ENCODE data around the gene AUTS2.

AUTS2 gene

GRCh38 chr7:70494225-70495032 is 896.2 kb downstream of the AUTS2 start:
- no peaks in the 10 kb centered on the region for H3K36me3 Mint-ChIP-seq (ENCODE audit: low read depth)
- no peak for DNase-seq (ENCODE audit: low spot score)
- no peaks in the 10 kb centered on the region for H3K4me1 Mint-ChIP-seq (ENCODE audit: low read depth)
- H3K9me3 Mint-ChIP-seq: no peaks in the 10 kb centered on the region
- H3K27ac Mint-ChIP-seq: no peak overlapping the region
- H3K27me3 Mint-ChIP-seq (ENCODE audit: low read depth): no peaks in the 10 kb centered on the region
- H3K4me3 Mint-ChIP-seq: no peak overlapping the region

GRCh38 chr7:70495033-70495376 is 896.7 kb downstream of the AUTS2 start:
- Mint-ChIP-seq H3K9me3 (no peaks in the 10 kb centered on the region), H3K4me1 (ENCODE audit: low read depth) (no peaks in the 10 kb centered on the region)

GRCh38 chr7:70497793-70498192 is 899.5 kb downstream of the AUTS2 start:
- no peaks in the 10 kb centered on the region for H3K9me3 Mint-ChIP-seq
- DNase-seq (ENCODE audit: low spot score): no peak
- H3K4me1 Mint-ChIP-seq (ENCODE audit: low read depth): no peaks in the 10 kb centered on the region
- H3K27me3 Mint-ChIP-seq (ENCODE audit: low read depth): no peaks in the 10 kb centered on the region
- no peak overlapping the region for H3K27ac Mint-ChIP-seq
- no peak overlapping the region for H3K4me3 Mint-ChIP-seq
- H3K36me3 Mint-ChIP-seq (ENCODE audit: low read depth): no peaks in the 10 kb centered on the region

More at GRCh38 chr7:70495033-70495376, 896.7 kb downstream of the AUTS2 start:
- no peak for DNase-seq (ENCODE audit: low spot score)
- Mint-ChIP-seq H3K36me3 (ENCODE audit: low read depth) (no peaks in the 10 kb centered on the region), H3K4me3 (no peak overlapping the region), H3K27me3 (ENCODE audit: low read depth) (no peaks in the 10 kb centered on the region), H3K27ac (no peak overlapping the region)

- Mint-ChIP-seq H3K27me3 (ENCODE audit: low read depth) (no peaks in the 10 kb centered on the region), H3K36me3 (ENCODE audit: low read depth) (no peaks in the 10 kb centered on the region), H3K4me1 (ENCODE audit: low read depth) (no peaks in the 10 kb centered on the region), H3K27ac (no peak overlapping the region), H3K9me3 (no peaks in the 10 kb centered on the region), H3K4me3 (no peak overlapping the region)
- no peak for DNase-seq (ENCODE audit: low spot score)
Observed at GRCh38 chr7:70498232-70498992, 900.1 kb downstream of the AUTS2 start.

- no peaks in the 10 kb centered on the region for H3K4me1 Mint-ChIP-seq (ENCODE audit: low read depth)
- no peaks in the 10 kb centered on the region for H3K36me3 Mint-ChIP-seq (ENCODE audit: low read depth)
- DNase-seq (ENCODE audit: low spot score): no peak
- H3K27ac Mint-ChIP-seq: no peak overlapping the region
- H3K27me3 Mint-ChIP-seq (ENCODE audit: low read depth): no peaks in the 10 kb centered on the region
- no peak overlapping the region for H3K4me3 Mint-ChIP-seq
- no peaks in the 10 kb centered on the region for H3K9me3 Mint-ChIP-seq
Observed at GRCh38 chr7:70500261-70500660, 902.0 kb downstream of the AUTS2 start.

GRCh38 chr7:70502117-70502863 is 904.0 kb downstream of the AUTS2 start:
- no peaks in the 10 kb centered on the region for H3K27me3 Mint-ChIP-seq (ENCODE audit: low read depth)
- H3K27ac Mint-ChIP-seq: no peak overlapping the region
- no peaks in the 10 kb centered on the region for H3K4me1 Mint-ChIP-seq (ENCODE audit: low read depth)
- H3K36me3 Mint-ChIP-seq (ENCODE audit: low read depth): no peaks in the 10 kb centered on the region
- H3K9me3 Mint-ChIP-seq: no peaks in the 10 kb centered on the region
- DNase-seq (ENCODE audit: low spot score): no peak
- H3K4me3 Mint-ChIP-seq: no peak overlapping the region

GRCh38 chr7:70504254-70504653 is 906.0 kb downstream of the AUTS2 start:
- Mint-ChIP-seq H3K27ac (no peak overlapping the region), H3K4me1 (ENCODE audit: low read depth) (no peaks in the 10 kb centered on the region), H3K9me3 (no peaks in the 10 kb centered on the region), H3K4me3 (no peak overlapping the region), H3K27me3 (ENCODE audit: low read depth) (no peaks in the 10 kb centered on the region), H3K36me3 (ENCODE audit: low read depth) (no peaks in the 10 kb centered on the region)
- DNase-seq (ENCODE audit: low spot score): no peak

GRCh38 chr7:70505468-70505867 is 907.2 kb downstream of the AUTS2 start:
- no peak for DNase-seq (ENCODE audit: low spot score)

GRCh38 chr7:70505886-70506285 is 907.6 kb downstream of the AUTS2 start:
- Mint-ChIP-seq H3K27ac (no peak overlapping the region), H3K4me1 (ENCODE audit: low read depth) (no peaks in the 10 kb centered on the region), H3K27me3 (ENCODE audit: low read depth) (no peaks in the 10 kb centered on the region), H3K36me3 (ENCODE audit: low read depth) (no peaks in the 10 kb centered on the region), H3K4me3 (no peak overlapping the region), H3K9me3 (no peaks in the 10 kb centered on the region)
- no peak for DNase-seq (ENCODE audit: low spot score)

More at GRCh38 chr7:70505468-70505867, 907.2 kb downstream of the AUTS2 start:
- Mint-ChIP-seq H3K27me3 (ENCODE audit: low read depth) (no peaks in the 10 kb centered on the region), H3K27ac (no peak overlapping the region), H3K36me3 (ENCODE audit: low read depth) (no peaks in the 10 kb centered on the region), H3K4me3 (no peak overlapping the region), H3K9me3 (no peaks in the 10 kb centered on the region), H3K4me1 (ENCODE audit: low read depth) (no peaks in the 10 kb centered on the region)

- Mint-ChIP-seq H3K9me3 (no peaks in the 10 kb centered on the region), H3K4me1 (ENCODE audit: low read depth) (no peaks in the 10 kb centered on the region), H3K27me3 (ENCODE audit: low read depth) (no peaks in the 10 kb centered on the region), H3K27ac (no peak overlapping the region), H3K4me3 (no peak overlapping the region), H3K36me3 (ENCODE audit: low read depth) (no peaks in the 10 kb centered on the region)
- no peak for DNase-seq (ENCODE audit: low spot score)
Observed at GRCh38 chr7:70506434-70506833, 908.2 kb downstream of the AUTS2 start.

- no peak for DNase-seq (ENCODE audit: low spot score)
- Mint-ChIP-seq H3K27ac (no peak overlapping the region), H3K9me3 (no peaks in the 10 kb centered on the region), H3K36me3 (ENCODE audit: low read depth) (no peaks in the 10 kb centered on the region), H3K4me1 (ENCODE audit: low read depth) (no peaks in the 10 kb centered on the region), H3K27me3 (ENCODE audit: low read depth) (no peaks in the 10 kb centered on the region), H3K4me3 (no peak overlapping the region)
Observed at GRCh38 chr7:70512144-70512543, 913.9 kb downstream of the AUTS2 start.

GRCh38 chr7:70512761-70513160 is 914.5 kb downstream of the AUTS2 start:
- H3K27me3 Mint-ChIP-seq (ENCODE audit: low read depth): no peaks in the 10 kb centered on the region
- H3K9me3 Mint-ChIP-seq: no peaks in the 10 kb centered on the region
- no peak for DNase-seq (ENCODE audit: low spot score)
- H3K4me3 Mint-ChIP-seq: no peak overlapping the region
- H3K36me3 Mint-ChIP-seq (ENCODE audit: low read depth): no peaks in the 10 kb centered on the region
- no peaks in the 10 kb centered on the region for H3K4me1 Mint-ChIP-seq (ENCODE audit: low read depth)
- H3K27ac Mint-ChIP-seq: no peak overlapping the region

- no peaks in the 10 kb centered on the region for H3K36me3 Mint-ChIP-seq (ENCODE audit: low read depth)
- DNase-seq (ENCODE audit: low spot score): no peak
- no peaks in the 10 kb centered on the region for H3K4me1 Mint-ChIP-seq (ENCODE audit: low read depth)
- no peaks in the 10 kb centered on the region for H3K9me3 Mint-ChIP-seq
- no peak overlapping the region for H3K27ac Mint-ChIP-seq
- no peaks in the 10 kb centered on the region for H3K27me3 Mint-ChIP-seq (ENCODE audit: low read depth)
- H3K4me3 Mint-ChIP-seq: no peak overlapping the region
Observed at GRCh38 chr7:70520611-70521010, 922.3 kb downstream of the AUTS2 start.

Measured in T-helper 2 cell treated with Interferon-gamma antibody and Interleukin-4, amounts not matched to agents 5 μg/mL and 100 μg/mL, for 36 hours (primary cell).